HFFc6 (cell line): ENCODE data around the gene SCN5A. TPM values are rescaled to one million over a fixed set of nuclear protein-coding genes. Genes with fewer than 3 reads are reported as not detected.
A peak's percentile ranks its signal among the peaks of the same experiment; 100 is the strongest.

Experiments
- DNase-seq: peaks from one replicate; pipeline ENCODE4 v3.0.0-alpha.2; 2018
- H3K27ac Mint-ChIP-seq: 2 replicates; pipeline ENCODE4 v1.8.0; 2020; ENCODE audit warnings: mild to moderate bottlenecking, mixed read lengths
- H3K27me3 Mint-ChIP-seq: 2 replicates; pipeline ENCODE4 v1.8.0; 2021; ENCODE audit warnings: mild to moderate bottlenecking, moderate library complexity, mixed read lengths; ENCODE audit not compliant: insufficient read depth
- H3K36me3 Mint-ChIP-seq: 2 replicates; pipeline ENCODE4 v1.8.0; 2021; ENCODE audit warnings: low read depth, mixed read lengths
- H3K4me1 Mint-ChIP-seq: 2 replicates; pipeline ENCODE4 v1.8.0; 2020; ENCODE audit warnings: low read depth, mixed read lengths
- H3K4me3 Mint-ChIP-seq: 2 replicates; pipeline ENCODE4 v1.8.0; 2020; ENCODE audit warnings: mild to moderate bottlenecking, moderate library complexity, mixed read lengths
- H3K9me3 Mint-ChIP-seq: 2 replicates; pipeline ENCODE4 v1.8.0; 2020; ENCODE audit warnings: mild to moderate bottlenecking, mixed read lengths
- total RNA-seq, 6 experiments: library from RNA; stranded (reverse); fragmentation: NEBNext Ultra II Directional; extraction: Animal tissue kit (Norgen Biotek cat#: 25700); gene quantifications; 2 replicates in 1 of 6; 3 replicates in 5 of 6; pipeline ENCODE4 v1.2.3, GENCODE V29; 2021
- TF ChIP-seq, protein P1 (sequence below): fragments of 200-600 bp; sonication (generic); IDR thresholded peaks from 2 replicates; pipeline ENCODE4 v1.5.0; 2021; ENCODE audit warnings: antibody characterized with exemption, mild to moderate bottlenecking

The SCN5A gene
- total RNA-seq, 6 experiments from 2014 or later = 0.05 to 0.46 (median 0.28) TPM; not detected in 3

DNA sequence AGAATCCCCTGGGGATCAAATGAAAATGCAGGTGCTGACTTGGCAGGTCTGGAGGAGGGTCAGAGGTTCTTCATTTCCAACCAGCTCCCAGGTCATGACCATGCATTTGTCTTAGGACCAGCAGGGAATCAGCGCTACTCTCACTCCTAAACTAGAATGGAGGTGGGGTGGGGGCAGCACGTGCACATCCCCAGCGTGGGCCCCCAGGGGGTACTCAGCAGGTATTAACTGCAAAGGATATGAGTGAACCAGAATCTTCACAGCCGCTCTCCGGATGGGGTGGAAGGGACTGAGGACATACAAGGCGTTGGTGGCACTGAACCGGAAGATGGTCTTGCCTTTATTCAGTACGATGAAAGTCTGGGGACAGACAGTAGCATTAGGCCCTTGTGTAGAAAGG lies 19.4 kb downstream of the SCN5A start:
- Mint-ChIP-seq H3K27ac (no peak overlapping the region), H3K27me3 (peaks cover 26% of the 10 kb centered on the region), H3K36me3 (no peaks in the 10 kb centered on the region), H3K9me3 (no peaks in the 10 kb centered on the region), H3K4me1 (peaks cover 18% of the 10 kb centered on the region), H3K4me3 (no peak overlapping the region)
- TF ChIP-seq, protein P1, sequence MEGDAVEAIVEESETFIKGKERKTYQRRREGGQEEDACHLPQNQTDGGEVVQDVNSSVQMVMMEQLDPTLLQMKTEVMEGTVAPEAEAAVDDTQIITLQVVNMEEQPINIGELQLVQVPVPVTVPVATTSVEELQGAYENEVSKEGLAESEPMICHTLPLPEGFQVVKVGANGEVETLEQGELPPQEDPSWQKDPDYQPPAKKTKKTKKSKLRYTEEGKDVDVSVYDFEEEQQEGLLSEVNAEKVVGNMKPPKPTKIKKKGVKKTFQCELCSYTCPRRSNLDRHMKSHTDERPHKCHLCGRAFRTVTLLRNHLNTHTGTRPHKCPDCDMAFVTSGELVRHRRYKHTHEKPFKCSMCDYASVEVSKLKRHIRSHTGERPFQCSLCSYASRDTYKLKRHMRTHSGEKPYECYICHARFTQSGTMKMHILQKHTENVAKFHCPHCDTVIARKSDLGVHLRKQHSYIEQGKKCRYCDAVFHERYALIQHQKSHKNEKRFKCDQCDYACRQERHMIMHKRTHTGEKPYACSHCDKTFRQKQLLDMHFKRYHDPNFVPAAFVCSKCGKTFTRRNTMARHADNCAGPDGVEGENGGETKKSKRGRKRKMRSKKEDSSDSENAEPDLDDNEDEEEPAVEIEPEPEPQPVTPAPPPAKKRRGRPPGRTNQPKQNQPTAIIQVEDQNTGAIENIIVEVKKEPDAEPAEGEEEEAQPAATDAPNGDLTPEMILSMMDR = no peak
- DNase-seq = no peak

DNA sequence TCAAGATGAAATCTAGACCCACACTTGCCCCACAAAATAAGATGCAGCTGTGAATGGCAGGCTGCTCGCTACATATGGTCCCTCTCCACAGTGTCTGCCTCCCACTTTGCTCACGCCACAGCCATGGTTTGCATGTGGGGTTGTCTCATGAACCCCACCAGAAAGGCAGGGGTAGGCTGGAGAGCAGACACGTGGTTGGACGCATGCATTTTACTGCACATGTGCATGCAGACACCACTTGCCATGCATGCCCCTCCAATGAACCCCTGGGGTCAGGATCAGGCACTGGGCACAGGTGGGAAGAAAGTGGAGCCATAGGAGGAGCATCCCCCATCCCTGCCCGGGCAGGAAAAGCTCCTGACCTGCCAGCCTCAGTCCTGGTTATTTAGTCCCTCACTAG lies 20.7 kb downstream of the SCN5A start:
- DNase-seq = no peak
- Mint-ChIP-seq H3K4me1 (peaks cover 14% of the 10 kb centered on the region), H3K4me3 (no peak overlapping the region), H3K36me3 (no peaks in the 10 kb centered on the region), H3K9me3 (no peaks in the 10 kb centered on the region), H3K27ac (no peak overlapping the region), H3K27me3 (peaks cover 36% of the 10 kb centered on the region)
- TF ChIP-seq, protein P1 = no peak

DNA sequence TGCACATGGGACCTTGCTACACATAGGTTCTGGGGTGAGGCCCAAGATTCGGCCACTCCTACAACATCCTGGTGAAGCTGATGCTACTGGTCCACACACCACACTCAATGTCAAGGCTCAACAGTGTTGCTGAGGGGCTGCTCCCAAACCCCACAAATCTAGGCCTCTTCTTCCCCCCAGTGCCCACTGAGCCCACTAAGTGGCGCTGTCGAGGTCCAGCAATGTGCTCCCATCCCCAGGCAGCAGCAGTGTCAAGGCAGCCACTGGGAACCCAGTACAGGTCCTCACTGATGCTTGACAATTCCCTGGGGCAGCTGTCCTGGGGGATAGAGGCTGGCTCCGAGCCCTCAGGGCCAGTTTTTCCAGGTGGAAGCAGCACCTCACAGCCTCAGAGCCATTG lies 21.5 kb downstream of the SCN5A start:
- H3K4me1 Mint-ChIP-seq = peaks cover 7% of the 10 kb centered on the region; the same call in 1 of the 2 replicates
- no peak for DNase-seq
- no peak overlapping the region for H3K4me3 Mint-ChIP-seq
- TF ChIP-seq, protein P1 = peak; percentile 71
- no peak overlapping the region for H3K27ac Mint-ChIP-seq
- no peaks in the 10 kb centered on the region for H3K9me3 Mint-ChIP-seq
- no peaks in the 10 kb centered on the region for H3K36me3 Mint-ChIP-seq
- peaks cover 40% of the 10 kb centered on the region for H3K27me3 Mint-ChIP-seq

DNA sequence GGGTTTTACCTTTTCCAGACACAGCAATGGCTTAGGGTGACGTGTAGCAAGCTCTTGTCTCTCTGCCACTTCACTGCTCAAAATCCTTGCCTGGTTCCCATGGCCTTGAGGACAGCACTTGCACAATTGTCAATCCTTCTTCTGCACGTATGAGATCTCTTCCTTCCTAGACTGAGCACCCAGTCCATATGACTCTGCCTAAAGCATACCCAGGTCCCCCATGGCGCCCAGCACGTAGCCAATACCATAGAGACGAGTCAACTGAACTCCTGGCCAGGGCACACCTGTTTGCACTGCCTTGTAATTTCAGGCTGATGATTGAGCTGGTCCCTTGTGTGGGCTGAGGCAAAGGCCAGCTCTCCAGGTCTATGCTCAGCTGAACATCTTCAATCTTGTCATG lies 23.3 kb downstream of the SCN5A start:
- DNase-seq = no peak
- TF ChIP-seq, protein P1 = no peak
- H3K4me3 Mint-ChIP-seq = no peak overlapping the region
- H3K9me3 Mint-ChIP-seq = no peaks in the 10 kb centered on the region
- H3K27me3 Mint-ChIP-seq = peaks cover 31% of the 10 kb centered on the region
- H3K36me3 Mint-ChIP-seq = no peaks in the 10 kb centered on the region
- no peaks in the 10 kb centered on the region for H3K4me1 Mint-ChIP-seq
- no peak overlapping the region for H3K27ac Mint-ChIP-seq

DNA sequence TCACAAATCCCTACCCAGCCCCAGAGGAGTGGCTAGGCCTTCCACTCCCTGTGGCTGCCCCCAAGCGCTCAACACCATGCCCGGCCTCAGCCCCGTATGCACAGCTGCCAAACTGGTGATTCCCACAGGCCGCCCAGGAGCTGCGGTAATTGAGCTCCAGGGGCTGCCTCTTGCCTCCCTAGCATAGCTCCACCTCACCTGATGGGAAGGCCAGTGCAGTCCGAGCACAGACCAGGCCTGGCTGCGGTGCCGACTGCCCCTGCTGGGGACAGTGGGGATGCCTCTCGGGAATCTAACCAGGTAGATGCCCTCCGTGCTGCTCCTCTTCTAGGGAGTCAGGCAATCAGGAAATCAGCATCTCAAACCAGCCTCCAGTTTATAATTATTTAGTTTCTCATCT lies 25.9 kb downstream of the SCN5A start:
- Mint-ChIP-seq H3K36me3 (no peaks in the 10 kb centered on the region), H3K9me3 (no peaks in the 10 kb centered on the region), H3K27ac (no peak overlapping the region), H3K27me3 (peaks cover 22% of the 10 kb centered on the region), H3K4me3 (no peak overlapping the region), H3K4me1 (no peaks in the 10 kb centered on the region)
- no peak for DNase-seq
- TF ChIP-seq, protein P1 = no peak

DNA sequence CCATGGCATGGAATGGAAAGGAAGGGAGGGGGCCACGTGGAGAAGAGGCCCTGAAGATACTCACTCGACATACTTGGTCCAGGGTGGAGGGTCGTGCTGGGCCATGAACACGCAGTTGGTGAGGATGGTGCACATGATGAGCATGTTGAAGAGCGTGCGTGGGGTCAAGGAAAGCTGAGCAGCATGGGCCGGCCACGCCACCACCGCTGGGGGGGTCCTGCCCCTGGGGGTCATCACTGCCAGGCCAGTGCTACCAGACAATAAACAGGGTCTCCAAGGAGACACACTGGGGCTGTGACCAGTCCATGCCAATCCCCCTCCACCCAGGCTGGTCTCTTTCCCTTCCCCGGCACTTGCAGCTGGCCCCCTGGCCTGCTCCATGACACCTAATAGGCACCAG lies 27.2 kb downstream of the SCN5A start:
- Mint-ChIP-seq H3K27ac (no peak overlapping the region), H3K4me3 (no peak overlapping the region), H3K9me3 (no peaks in the 10 kb centered on the region), H3K36me3 (no peaks in the 10 kb centered on the region), H3K27me3 (peaks cover 25% of the 10 kb centered on the region), H3K4me1 (no peaks in the 10 kb centered on the region)
- TF ChIP-seq, protein P1 = no peak
- no peak for DNase-seq
